ENCODE results near the gene CHAD. TPM values are rescaled to one million over a fixed set of nuclear protein-coding genes. Genes with fewer than 3 reads are reported as not detected.

CHAD gene
- total and polyA plus RNA-seq, 2 of the 4 experiments (the other 2 are of a cell fraction) = 0.03 TPM; not detected in 1

GRCh38 chr17:50488880-50489279 lies 20.2 kb upstream of the CHAD start:
- POLR2A ChIA-PET (ENCODE audit: unreplicated experiment) = no interaction called here
- Histone ChIP-seq H3K4me2 (ENCODE audit: low read depth, low read length) (no peak overlapping the region), H4K5ac (ENCODE audit: low read depth, low read length) (no peak overlapping the region), H2AK5ac (ENCODE audit: low read depth, low read length) (no peak overlapping the region), H4K8ac (ENCODE audit: low read depth in 2 of 2, low read length in 2 of 2) (no peak overlapping the region), H4K20me1 (ENCODE audit: insufficient read depth, low read length) (no peaks in the 10 kb centered on the region), H2BK120ac (ENCODE audit: low read depth, low read length) (no peak overlapping the region), H3K18ac (ENCODE audit: low read depth, low read length) (no peak overlapping the region), H3K9ac (ENCODE audit: low read depth, low read length) (no peak overlapping the region), H3K9me3 (ENCODE audit: control insufficient read depth, insufficient read depth, low read length) (no peaks in the 10 kb centered on the region), H3K4me3 (ENCODE audit: insufficient read depth, low read depth, low read length) (no peak overlapping the region), H2BK15ac (ENCODE audit: low read depth, low read length) (no peak overlapping the region), H3K4me1 (ENCODE audit: control insufficient read depth, insufficient read depth, low read length) (no peaks in the 10 kb centered on the region), H4K91ac (ENCODE audit: insufficient read depth, low read depth, low read length) (no peak overlapping the region), H3K14ac (replicated peaks; ENCODE audit: low read depth, low read length) (no peak overlapping the region), H3K27me3 (ENCODE audit: control insufficient read depth, insufficient read depth, low read length) (no peaks in the 10 kb centered on the region; the same call in 1 of the 2 replicates), H2AK9ac (replicated peaks; ENCODE audit: low read depth, low read length, poor library complexity) (no peak overlapping the region), H3K27ac (ENCODE audit: insufficient read depth, low read length) (no peak overlapping the region), H2BK5ac (ENCODE audit: low read depth, low read length, poor library complexity, severe bottlenecking) (no peak overlapping the region), H3K4ac (ENCODE audit: low read depth, low read length) (no peak overlapping the region), H3K23ac (ENCODE audit: low read depth, low read length) (no peak overlapping the region), H3K36me3 (ENCODE audit: control insufficient read depth, insufficient read depth, low read length) (peaks cover 14% of the 10 kb centered on the region), H2BK20ac (ENCODE audit: low read depth, low read length) (no peak overlapping the region), H3K79me1 (ENCODE audit: low read depth in 1 of 2, low read length in 2 of 2) (no peaks in the 10 kb centered on the region), H3K56ac (ENCODE audit: extremely low read depth, insufficient read depth, low read length) (no peak overlapping the region), H2AFZ (replicated peaks; ENCODE audit: low read length, poor library complexity) (no peak overlapping the region), H3K9me1 (ENCODE audit: insufficient read depth, low read length) (no peaks in the 10 kb centered on the region)
- dilution Hi-C loops (cut with HindIII; ENCODE audit: low sequenced_read_pairs, unreplicated experiment) = no loop called here
- BruUV-seq (replicated peaks) = no TSS peak
- in situ Hi-C loops (cut with MboI; ENCODE audit: low sequenced_read_pairs) = loop anchor here (10.0 kb wide), 1 partner anchor 206 kb away; no protein-coding TSS in a partner anchor
- TF ChIP-seq MXI1 (IDR thresholded peaks at IDR 0.05; ENCODE audit: borderline replicate concordance, low read depth, low read length) = no peak
- TF ChIP-seq CTCF (conservative IDR thresholded peaks at IDR 0.05; ENCODE audit: low read depth, low read length) = no peak
- no peak for TF ChIP-seq SMC3 (IDR thresholded peaks at IDR 0.05; ENCODE audit: low read depth, low read length)
- no peak for TF ChIP-seq RFX5 (IDR thresholded peaks at IDR 0.05; ENCODE audit: low read depth, low read length)
- TF ChIP-seq, protein P1, sequence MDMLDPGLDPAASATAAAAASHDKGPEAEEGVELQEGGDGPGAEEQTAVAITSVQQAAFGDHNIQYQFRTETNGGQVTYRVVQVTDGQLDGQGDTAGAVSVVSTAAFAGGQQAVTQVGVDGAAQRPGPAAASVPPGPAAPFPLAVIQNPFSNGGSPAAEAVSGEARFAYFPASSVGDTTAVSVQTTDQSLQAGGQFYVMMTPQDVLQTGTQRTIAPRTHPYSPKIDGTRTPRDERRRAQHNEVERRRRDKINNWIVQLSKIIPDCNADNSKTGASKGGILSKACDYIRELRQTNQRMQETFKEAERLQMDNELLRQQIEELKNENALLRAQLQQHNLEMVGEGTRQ (IDR thresholded peaks at IDR 0.05; ENCODE audit: low read depth, low read length) = no peak
- WGBS, 2 experiments (ENCODE audit: extremely low coverage in 2 of 2, insufficient read length in 1 of 2) = 80% methylated on average over 2 of the region's 2 CpGs; no CpG with 5 or more reads in 1 of the 2 experiments
- intact Hi-C loops (cut with micrococcal nuclease) = no loop called here
- CTCF ChIA-PET = no interaction called here
- DNase-seq = no peak
- no peak for ATAC-seq (ENCODE audit: low read depth)
